Measurements from ENCODE around the gene GOLGA8T.
"Not testable (repeated sequence)": the region's sequence is repeated elsewhere in the genome, so short reads cannot be mapped to it uniquely, and the experiment has no call there.

Gene GOLGA8T, protein sequence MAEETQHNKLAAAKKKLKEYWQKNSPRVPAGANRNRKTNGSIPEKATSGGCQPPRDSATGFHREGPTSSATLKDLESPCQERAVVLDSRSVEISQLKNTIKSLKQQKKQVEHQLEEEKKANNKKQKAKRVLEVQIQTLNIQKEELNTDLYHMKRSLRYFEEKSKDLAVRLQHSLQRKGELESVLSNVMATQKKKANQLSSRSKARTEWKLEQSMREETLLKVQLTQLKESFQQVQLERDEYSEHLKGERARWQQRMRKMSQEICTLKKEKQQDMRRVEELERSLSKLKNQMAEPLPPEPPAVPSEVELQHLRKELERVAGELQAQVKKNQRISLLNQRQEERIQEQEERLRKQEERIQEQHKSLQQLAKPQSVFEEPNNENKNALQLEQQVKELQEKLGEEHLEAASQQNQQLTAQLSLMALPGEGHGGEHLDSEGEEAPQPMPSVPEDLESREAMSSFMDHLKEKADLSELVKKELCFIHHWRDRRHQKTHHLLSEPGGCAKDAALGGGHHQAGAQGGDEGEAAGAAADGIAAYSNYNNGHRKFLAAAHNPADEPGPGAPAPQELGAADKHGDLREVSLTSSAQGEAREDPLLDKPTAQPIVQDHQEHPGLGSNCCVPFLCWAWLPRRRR

DNA sequence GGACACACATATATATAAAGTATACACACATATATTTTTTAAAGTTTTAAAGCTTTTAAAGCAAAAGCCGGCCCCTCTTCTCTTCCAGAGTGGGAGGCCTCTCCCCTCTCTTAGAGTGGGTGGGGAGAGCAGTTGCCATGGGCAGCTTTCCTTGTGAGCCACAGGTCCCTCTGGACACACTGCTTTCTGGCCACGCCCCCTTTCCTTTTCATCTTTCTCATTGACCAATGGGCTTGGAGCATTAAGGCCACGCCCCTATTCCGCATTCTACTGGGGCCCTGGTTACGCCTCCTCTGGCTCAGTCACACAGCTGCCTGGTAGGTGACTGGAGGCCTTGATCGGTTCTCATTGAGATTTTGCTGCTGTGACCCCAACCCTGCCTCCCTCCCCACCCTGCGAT lies at the start of gene GOLGA8T:
Gene GOLGA8T (plus strand): TSS at position 301 of the 400 bp plus-strand sequence. CDS start 98 bp downstream, at position 399.
- not testable (repeated sequence) for DNase-seq

DNA sequence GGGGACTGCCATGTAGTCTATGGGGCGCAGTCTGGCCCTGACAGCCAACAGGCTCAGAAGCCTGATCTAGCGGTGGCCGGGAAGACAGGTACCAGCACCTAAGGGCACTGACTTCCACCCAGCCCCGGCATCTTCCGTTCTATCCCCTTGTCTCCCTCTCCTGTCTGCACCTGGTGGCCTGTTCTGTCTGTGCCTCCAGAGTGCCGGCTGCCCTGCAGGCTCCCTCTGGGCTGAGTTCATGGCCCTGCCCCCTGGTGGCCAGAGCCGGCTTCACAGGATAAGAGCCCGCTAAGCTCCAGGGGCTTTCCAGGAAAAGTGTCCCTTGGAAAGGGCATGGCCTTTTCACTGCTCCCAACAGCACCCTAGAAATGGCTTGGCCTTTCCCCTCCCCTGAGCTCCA lies 37.0 kb upstream of the GOLGA8T start:
- not testable (repeated sequence) for DNase-seq

DNA sequence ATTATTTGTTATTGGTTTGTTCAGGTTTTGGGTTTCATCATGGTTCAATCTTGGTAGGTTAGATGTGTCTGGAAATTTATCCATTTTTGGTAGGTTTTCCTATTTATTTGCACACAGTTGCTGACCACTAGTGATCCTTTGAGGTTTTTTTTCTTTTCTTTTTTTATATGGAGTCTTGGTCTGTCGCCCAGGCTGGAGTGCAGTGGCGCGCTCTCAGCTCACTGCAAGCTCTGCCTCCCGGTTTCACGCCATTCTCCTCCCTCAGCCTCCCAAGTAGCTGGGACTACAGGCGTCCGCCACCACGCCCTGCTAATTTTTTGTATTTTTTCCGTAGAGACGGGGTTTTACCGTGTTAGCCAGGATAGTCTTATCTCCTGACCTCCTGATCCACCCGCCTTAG lies 32.0 kb upstream of the GOLGA8T start:
- not testable (repeated sequence) for DNase-seq

DNA sequence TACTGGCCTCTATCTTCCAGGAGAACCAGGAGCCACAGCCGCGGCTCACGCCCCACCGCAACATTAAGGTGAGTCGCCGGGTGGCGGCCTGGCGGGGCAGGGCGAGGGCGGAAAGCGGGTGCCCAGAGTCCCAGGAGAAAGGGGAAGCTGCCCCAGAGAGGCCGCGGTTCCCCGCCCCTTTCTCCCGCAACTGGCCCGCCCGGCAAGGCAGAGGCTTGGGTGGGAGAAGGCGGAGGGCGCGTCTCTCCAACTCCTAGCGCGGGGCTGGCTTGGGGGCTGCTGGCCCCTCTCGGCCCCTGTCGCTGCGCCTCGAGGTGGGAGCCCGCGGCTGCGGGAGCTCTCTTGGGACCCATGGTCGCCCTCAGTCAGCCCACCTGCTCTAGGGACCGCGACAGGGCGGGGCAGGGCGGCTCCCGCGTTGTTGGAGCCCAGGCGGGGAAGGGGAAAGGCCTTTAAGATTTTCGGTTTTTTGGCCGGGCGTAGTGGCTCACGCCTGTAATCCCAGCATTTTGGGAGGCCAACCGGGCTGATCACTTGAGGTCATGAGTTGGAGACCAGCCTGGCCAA lies 30.8 kb upstream of the GOLGA8T start:
- not testable (repeated sequence) for DNase-seq

DNA sequence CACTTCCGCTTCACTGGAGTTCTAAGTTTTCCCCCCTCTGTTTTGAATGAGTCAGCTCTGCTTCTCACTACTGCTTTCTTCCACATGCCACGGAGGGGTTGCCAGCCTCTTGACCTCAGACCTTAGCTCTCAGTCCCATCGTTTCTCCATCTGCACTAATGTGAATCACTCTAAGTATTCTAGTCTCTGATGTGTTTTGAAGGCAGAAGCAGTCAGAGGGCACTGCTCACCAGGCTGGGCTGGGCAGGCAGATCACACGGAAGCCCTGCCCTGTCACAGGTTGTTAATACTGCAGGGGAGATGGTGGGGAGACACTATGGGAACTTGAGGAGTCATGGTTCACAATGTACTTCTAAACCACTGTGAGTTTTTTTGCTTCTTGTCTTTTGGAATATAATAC lies 24.3 kb upstream of the GOLGA8T start:
- DNase-seq: not testable (repeated sequence)

DNA sequence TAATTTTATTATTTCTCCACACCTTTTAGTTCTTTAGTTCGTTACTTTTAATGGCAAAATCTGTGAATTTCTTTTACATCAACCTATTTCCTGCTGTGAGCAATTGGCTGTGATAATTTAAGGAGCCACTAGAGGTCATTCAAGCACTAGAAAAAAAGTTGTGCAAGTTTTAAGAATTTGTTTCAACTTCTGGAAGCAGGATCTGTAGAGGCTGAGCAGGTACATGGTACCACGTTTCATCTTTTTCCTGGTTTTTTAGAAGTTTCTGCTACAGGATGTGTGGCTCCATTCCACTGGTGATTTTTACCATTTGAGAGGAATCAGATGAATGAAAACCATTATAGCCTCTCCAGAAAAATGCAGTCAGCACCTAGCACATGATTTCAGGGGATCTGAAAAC lies 4.8 kb upstream of the GOLGA8T start:
- DNase-seq: not testable (repeated sequence)

DNA sequence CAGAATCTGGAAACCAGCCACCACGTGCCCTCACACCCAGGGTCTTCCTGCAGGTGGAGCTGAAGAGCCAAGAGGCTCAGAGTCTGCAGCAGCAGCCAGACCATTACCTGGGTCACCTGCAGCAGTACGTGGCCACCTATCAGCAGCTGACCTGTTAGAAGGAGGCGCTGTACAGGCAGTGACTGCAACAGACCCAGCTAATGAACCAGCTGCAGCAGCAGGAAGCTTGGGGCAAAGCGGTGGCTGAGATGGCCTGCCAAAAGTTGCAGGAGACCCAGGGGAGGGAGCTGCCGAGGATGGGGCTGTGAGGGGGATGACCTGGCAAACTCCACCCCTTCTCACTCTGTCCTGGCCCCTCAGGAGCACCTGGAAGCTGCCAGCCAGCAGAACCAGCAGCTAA lies 8.4 kb downstream of the GOLGA8T start:
- not testable (repeated sequence) for DNase-seq

DNA sequence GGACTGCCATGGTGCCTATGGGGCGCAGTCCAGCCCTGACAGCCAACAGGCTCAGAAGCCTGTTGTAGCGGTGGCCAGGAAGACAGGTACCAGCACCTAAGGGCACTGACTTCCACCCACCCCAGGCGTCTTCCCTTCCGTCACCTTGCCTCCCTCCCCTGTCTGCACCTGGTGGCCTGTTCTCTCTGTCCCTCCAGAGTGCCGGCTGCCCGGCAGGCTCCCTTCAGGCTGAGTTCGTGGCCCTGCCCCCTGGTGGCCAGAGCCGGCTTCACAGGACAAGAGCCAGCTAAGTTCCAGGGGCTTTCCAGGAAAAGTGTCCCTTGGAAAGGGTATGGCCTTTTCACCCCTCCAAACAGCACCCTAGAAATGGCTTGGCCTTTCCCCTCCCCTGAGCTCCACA lies 15.0 kb downstream of the GOLGA8T start:
- not testable (repeated sequence) for DNase-seq

DNA sequence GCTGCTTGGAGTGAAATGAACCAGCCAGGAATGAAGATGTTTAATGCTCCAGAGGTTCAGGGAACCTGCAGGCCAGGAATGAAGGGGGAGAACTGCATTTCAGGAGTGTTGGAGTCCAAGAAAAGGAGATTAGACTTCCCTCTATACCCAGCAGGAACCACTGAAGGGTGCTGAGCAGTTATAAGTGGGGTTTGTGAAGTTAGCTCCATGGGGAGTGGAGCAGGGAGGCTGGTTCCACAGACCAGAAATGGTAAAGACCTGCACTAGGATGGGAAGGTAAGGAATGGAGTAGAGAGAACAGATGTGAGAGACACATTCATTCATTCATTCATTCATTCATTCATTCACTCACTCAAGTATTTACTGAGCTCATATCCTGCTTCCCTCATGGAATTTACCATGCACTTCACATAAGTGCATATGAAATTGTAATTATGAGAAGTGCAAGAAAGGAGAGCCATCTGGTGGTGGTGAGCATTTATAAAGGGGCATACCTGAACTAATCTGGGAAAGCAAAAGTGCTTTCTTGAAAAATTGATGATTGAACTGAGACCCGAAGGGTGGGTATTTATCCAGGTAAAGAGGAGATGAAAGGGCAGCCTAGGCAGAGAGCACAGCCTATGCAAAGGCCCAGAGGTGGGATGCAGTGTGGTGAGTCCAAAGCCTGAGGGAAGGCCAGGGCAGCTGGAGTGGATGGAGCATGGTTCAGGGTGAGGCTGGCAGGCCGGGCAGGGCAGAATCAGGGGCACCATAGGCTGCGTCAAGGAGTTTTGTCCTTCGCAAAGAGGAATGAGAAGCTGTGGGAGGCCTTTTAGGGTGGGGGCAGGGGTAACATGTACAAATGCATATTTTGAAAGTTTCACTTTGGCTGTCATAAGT lies 27.9 kb downstream of the GOLGA8T start:
- not testable (repeated sequence) for DNase-seq

DNA sequence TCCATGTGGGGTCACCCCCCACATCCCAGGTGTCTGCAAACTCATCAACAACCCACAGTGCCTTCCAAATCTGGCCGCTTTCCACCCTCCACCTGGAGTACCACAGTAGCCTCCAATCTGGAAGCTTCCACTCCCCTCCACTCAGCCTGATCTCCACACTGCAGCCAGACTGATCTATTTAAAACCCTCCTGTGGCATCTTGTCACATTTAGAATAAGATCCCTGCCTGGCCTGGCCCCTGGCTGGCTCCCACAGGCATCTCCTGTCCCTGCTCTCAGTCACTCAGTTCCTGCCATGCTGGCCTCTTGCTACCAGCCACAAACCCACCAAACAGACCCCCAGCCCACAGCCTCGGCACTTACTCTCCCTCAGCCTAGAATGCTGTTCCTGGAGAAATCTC lies 28.9 kb downstream of the GOLGA8T start:
- DNase-seq: not testable (repeated sequence)

DNA sequence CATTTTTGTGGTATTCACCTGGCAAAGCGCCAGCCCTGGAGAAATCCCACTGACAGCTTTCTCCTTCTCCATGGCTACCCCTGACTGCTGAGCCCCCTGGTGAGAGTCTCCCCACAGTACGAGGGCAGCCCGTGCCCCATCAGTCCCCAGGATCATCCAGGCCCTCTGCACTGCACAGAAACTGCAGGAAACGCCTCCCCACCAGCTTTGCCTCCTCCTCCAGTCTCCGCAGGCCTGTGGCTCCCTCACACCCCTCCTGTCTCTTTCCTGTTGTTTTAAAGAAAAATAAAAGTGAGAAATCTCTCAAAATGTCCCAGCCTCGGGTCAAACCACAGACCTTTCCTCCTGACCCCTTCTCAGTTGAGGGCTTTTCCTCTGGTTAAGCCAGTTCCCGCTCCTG lies 29.4 kb downstream of the GOLGA8T start:
- DNase-seq: not testable (repeated sequence)

DNA sequence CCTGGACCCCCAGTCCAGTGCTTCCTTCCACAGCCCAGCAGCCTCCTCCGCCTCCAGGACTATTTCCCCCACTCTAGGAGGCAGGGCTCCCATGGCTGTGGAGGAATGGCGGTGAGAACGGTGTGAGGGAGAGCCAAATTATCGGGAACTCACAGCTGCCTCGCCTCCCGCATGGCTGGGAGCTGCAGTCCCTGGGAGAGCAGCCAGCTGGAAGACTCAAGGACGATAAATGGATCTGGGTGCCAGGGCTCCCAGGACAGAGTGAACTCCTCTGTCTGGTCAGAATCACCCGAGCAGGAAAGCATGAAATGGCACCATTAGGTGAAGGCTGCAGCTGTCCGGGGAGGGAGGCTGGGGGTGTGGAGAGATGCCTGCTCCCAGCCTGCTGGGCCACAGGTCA lies 32.6 kb downstream of the GOLGA8T start:
- DNase-seq: not testable (repeated sequence)

DNA sequence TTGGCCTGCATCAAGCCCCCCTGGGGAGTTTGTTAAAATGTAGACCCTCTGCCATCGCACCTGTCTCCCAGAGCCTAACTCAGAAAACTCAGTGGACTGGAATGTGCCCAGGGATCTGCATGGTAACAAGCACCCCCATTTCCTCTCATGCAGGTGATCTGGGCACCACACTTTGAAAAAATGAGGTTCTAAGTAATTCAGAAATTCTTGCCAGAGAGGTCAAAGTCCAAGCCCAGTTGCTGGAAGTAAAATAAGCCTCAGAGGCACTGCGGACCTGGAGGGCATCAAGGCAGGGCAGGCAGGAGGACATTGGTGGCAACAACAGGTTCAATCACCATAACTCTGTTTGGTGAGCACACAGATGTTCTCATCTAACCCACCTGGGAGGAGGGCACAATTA lies 33.0 kb downstream of the GOLGA8T start:
- DNase-seq: not testable (repeated sequence)

DNA sequence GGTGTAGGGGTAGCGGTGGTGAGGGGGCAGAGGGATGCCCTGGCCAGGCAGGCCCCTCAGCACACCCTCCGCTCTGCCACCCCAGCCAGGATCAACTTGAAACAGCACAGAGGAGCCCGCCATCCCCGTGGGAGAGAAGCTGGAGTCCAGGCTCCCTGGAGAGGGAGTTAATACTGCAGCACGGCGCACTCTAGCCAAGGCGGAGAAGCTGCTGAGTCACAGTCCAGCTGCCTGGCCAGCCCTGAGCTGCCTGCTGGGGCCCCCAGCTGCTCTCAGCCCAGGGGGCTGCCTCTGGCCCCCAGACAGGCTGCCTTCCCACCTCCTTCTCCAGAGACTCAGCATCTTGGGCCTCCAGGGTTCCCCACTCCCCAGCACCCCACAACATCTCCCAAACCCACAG lies 36.6 kb downstream of the GOLGA8T start:
- not testable (repeated sequence) for DNase-seq

DNA sequence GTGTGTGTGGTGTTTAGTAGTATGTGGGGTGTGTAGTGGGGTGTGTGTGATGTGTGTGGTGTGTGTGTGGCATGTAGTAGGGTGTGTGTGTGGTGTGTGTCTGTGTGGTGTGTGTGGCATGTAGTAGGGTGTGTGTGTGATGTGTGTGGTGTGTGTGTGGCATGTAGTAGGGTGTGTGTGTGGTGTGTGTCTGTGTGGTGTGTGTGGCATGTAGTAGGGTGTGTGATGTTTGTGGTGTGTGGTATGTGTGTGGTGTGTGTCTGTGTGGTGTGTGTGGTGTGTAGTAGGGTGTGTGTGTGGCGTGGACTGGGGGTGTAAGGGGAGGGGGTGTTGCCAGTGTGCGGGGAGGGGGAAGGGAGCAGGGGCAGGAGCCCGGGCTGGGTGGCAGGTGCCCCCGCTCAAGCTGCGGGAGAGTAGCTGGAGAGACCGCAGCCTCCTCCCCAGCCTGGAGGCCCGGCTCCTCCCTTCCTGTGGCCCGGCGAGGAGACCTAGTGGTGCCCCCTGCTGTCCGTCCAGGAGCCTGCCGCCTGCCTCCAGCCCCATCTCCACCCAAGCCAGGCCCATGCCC lies 38.3 kb downstream of the GOLGA8T start:
- not testable (repeated sequence) for DNase-seq

DNA sequence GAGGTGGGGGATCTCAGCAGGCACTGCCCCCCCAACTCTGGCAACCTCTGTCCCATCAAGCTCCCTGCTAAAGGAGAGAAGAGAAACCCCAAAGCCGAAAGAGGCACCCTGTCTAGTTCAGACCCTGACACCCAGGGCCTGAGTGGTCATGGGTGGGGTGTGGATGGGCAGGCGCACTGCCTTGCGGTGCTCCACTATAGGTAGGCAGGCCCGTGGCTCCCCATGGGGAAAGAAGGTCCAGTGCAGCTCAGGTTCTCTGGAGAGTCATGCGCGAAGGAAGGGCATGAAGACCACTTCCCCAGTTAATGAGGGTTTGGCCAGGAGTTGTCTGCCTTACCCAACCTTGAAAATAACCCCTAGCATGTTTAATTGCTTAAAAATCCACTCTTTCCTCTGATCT lies 40.4 kb downstream of the GOLGA8T start:
- DNase-seq: not testable (repeated sequence)

DNA sequence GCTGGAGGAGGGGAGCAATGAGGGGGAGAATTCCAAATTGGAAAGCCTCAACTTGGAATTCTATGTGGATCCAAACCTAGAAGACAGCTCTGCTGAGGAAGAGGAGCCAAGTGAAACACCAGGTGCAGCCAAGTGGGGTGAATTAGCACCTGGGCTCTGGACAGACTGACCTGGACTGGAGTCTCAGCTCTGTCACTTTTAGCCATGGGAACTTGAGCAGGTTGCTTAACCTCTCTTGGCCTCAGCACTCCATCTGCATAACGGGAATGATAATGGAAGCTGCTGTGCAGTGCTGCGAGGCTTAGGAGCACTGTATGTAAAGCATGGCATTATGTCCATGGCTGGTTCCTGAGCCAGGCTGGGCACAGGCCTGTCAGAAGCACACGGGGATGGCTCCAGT lies 41.8 kb downstream of the GOLGA8T start:
- not testable (repeated sequence) for DNase-seq

DNA sequence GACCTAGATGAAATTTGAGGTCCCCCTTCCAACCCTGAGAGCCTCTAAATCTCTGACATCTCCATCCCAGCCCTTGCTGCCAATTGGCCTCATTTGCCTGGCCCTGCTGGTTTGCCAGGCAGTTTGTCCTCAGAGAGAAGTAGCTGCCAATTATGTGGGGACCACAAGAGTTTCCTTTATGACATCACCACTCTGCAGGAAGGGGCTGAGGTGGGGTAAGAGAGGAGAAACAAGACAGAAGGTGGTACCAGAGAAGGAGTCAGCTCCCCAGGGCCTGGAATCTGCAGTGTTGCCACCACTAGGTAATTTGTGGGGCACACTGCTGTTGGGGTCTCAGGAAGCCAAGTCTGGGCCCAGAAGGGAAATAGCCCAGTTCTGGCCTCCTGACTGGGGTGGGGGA lies 45.0 kb downstream of the GOLGA8T start:
- DNase-seq: not testable (repeated sequence)

DNA sequence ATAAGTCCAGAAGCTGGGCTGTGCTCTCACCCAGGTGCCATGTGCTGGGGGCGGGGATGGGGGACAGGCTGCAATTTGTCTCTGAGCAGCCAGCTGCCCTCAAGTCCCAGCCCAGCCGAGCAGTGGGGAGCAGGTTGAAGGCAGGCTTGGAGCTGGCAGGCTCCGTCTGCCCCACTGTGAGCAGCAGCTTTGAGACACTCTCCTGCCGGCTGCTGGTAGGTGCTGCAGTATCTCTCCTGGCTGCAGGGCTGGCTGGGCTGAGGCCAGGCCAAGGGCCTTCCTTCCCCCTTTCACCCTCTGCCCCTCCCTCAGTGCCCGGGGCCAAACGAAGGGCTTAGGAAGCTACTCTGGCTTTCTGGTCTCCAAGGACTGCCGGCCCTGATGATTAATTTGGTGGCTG lies 50.6 kb downstream of the GOLGA8T start:
- not testable (repeated sequence) for DNase-seq

DNA sequence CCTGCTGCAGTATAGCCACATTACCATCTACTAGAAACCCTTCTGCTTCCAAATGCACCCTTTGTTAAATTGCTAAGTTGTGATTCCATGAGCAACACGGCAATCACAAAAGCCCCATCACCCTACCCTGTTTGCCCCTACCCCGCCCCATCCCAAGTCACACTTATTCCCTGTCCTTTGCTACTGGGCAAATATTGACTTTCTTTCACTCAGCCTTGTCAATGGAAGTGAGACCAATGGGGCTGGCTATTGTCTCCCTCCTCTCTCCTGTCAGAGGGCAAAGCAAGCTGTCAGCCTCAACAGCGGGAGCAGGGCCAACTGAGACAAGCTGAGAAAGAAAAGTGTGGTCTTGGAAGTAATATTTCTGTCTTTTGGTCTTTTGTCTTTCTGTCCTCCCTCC lies 52.6 kb downstream of the GOLGA8T start:
- not testable (repeated sequence) for DNase-seq

DNA sequence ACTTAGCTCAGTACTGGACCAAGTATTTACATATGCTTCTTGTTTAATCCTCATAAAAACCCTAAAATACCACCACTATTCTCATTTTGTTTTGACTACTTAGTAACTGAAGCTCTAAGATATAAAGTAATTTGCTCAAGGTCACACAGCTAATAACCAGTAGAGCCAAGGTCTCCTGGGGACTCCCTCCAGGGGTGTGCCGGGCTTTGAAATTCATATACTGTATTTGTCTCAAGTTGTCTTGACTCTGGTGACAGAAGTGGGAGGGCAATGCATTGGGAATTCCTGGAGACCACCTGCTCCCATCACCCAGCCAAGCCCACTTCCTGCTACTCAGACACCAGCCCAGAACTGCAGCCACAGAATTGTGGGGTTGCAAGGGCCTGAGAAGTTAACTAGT lies 54.9 kb downstream of the GOLGA8T start:
- not testable (repeated sequence) for DNase-seq

DNA sequence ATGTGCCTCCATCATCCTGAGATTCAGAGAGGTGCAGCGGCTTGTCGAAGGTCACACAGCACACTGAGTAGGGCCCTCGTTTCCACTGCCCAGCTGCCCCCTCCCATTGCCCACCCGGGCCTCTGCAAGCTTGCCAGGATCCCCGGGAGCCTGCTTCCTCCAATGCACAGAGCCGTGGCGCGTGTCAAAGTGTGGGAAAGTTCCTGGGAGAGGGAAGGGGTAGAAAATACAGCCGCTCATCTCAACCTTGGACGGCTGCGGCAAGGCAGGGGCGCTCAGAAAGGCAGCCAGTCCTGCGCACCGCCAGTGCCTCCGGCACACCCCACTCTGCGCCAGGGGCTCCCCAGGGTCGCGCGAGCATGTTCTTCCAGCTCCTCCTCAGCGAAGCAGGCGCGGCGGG lies 56.3 kb downstream of the GOLGA8T start:
- not testable (repeated sequence) for DNase-seq

Data from NCI-H1436 treated with DMSO at 0.1 percent for 48 hours (cell line).